Panc1 (cell line): ENCODE measurements around the gene CCDC68. TPM values are rescaled to one million over a fixed set of nuclear protein-coding genes. Genes with fewer than 3 reads are reported as not detected.

Source experiments
- ATAC-seq: fragments of 200-7000 bp; cut with Tn5 transposase; 2 replicates; pipeline ENCODE4 v1.9.1; 2020; ENCODE audit warnings: mild to moderate bottlenecking, moderate library complexity
- BruUV-seq: library from RNA; stranded (reverse); fragments of 400-500 nt; replicated peaks from 2 replicates; lab custom pipeline; 2021; lab: Mats Ljungman, UMichigan
- CTCF ChIA-PET: fragments of 300-600 bp; sonication (Branson Sonifier 250); formaldehyde crosslinking; loops from one replicate; lab custom pipeline; 2022; ENCODE audit warnings: antibody characterized with exemption; lab: Charles Lee
- POLR2A ChIA-PET: fragments of 300-600 bp; sonication (Branson Sonifier 250); formaldehyde crosslinking; loops from one replicate; lab custom pipeline; 2022; ENCODE audit warnings: antibody characterized with exemption; lab: Charles Lee
- DNase-seq: peaks from one replicate; pipeline ENCODE4 v3.0.0-alpha.2; 2010; ENCODE audit warnings: low read depth, low spot score
- H3K27ac ChIP-seq: 2 replicates; pipeline ENCODE4 v1.5.1; 2011; ENCODE audit warnings: mild to moderate bottlenecking, low read length, inconsistent platforms
- H3K27me3 ChIP-seq: fragments of 200-500 bp; sonication (Bioruptor generic); 2 replicates; pipeline ENCODE4 v1.6.0; 2014; ENCODE audit warnings: low read length, inconsistent platforms; ENCODE audit not compliant: control insufficient read depth, insufficient read depth
- H3K36me3 ChIP-seq: fragments of 200-500 bp; sonication (Bioruptor generic); 2 replicates; pipeline ENCODE4 v1.5.1; 2014; ENCODE audit warnings: inconsistent platforms, mild to moderate bottlenecking, low read length, moderate library complexity; ENCODE audit not compliant: control insufficient read depth, insufficient read depth
- H3K4me1 ChIP-seq: 2 replicates; pipeline ENCODE4 v1.5.1; 2011; ENCODE audit warnings: inconsistent platforms, mild to moderate bottlenecking, low read length, moderate library complexity; ENCODE audit not compliant: control insufficient read depth, insufficient read depth
- H3K4me3 ChIP-seq, 2 experiments: 2 replicates each; pipeline ENCODE4 v1.5.1; 2011 to 2012; ENCODE audit warnings: low read depth in 2 of 2, low read length in 2 of 2, mild to moderate bottlenecking in 2 of 2, inconsistent platforms in 1 of 2, moderate library complexity in 1 of 2
- H3K9me3 ChIP-seq: fragments of 200-500 bp; sonication (Bioruptor generic); 2 replicates; pipeline ENCODE4 v1.5.1; 2014; ENCODE audit warnings: low read depth, mild to moderate bottlenecking, inconsistent platforms, low read length, moderate library complexity; ENCODE audit not compliant: control insufficient read depth, insufficient read depth
- CTCF ChIP-seq: fragments of 450-650 bp; IDR thresholded peaks from 2 replicates; pipeline ENCODE4 v1.5.1; 2017; ENCODE audit warnings: mild to moderate bottlenecking
- POLR2AphosphoS5 ChIP-seq: IDR thresholded peaks from 2 replicates; pipeline ENCODE4 v1.6.1; 2012; ENCODE audit warnings: mild to moderate bottlenecking, low read depth, low read length, moderate library complexity
- REST ChIP-seq, 2 experiments: IDR thresholded peaks; 2 replicates each; pipeline ENCODE4 v1.6.1; 2011 to 2012; ENCODE audit warnings: low read depth in 2 of 2, control low read depth in 1 of 2, low read length in 1 of 2, mild to moderate bottlenecking in 1 of 2, moderate library complexity in 1 of 2; ENCODE audit not compliant: insufficient read depth in 1 of 2
- SIN3A ChIP-seq: IDR thresholded peaks from 2 replicates; pipeline ENCODE4 v1.6.1; 2012; ENCODE audit warnings: low read depth, mild to moderate bottlenecking, low read length, moderate library complexity, borderline replicate concordance; ENCODE audit not compliant: insufficient read depth
- TCF7L2 ChIP-seq: IDR thresholded peaks from 2 replicates; pipeline ENCODE4 v1.6.1; 2011; ENCODE audit warnings: mild to moderate bottlenecking, low read depth, low read length, inconsistent platforms
- in situ Hi-C: cut with HindIII; loops from 2 replicates; pipeline ENCODE4 v1.10.0; 2016; ENCODE audit warnings: low sequenced_read_pairs, low pct_unique_long_range_greater_than_20kb
- intact Hi-C: fragments of 100-400 bp; cut with micrococcal nuclease; formaldehyde crosslinking; loops from one replicate; pipeline ENCODE4 v1.10.0; 2022; ENCODE audit not compliant: unreplicated experiment
- total RNA-seq: library from RNA; stranded (reverse); gene quantifications from one replicate; pipeline ENCODE4 v1.2.1, GENCODE V29; 2021; ENCODE audit not compliant: unreplicated experiment

Gene CCDC68
- total RNA-seq, 1 experiment from 2014 or later, result 0.41 TPM

GRCh38 chr18:54948350-54948837 is 10.9 kb downstream of the CCDC68 start:
- Histone ChIP-seq H3K27ac (no peak overlapping the region), H3K27me3 (no peaks in the 10 kb centered on the region), H3K9me3 (no peaks in the 10 kb centered on the region), H3K4me3 (no peak overlapping the region), H3K36me3 (no peaks in the 10 kb centered on the region), H3K4me1 (no peaks in the 10 kb centered on the region; the same call in none of the 2 replicates)
- TF ChIP-seq CTCF (no peak), TCF7L2 (no peak), POLR2AphosphoS5 (no peak), SIN3A (no peak), REST (IDR thresholded peaks at IDR 0.05; ENCODE audit: insufficient read depth in 1 of 2, low read depth in 2 of 2, low read length in 1 of 2) (no peak)
- POLR2A ChIA-PET, result no interaction called here
- no TSS peak for BruUV-seq
- DNase-seq, result no peak
- CTCF ChIA-PET, result no interaction called here
- intact Hi-C loops (no loop called here), in situ Hi-C loops (no loop called here)
- ATAC-seq, result peak; percentile 43; the same call in 1 of the 2 replicates

GRCh38 chr18:54947091-54947490 is 12.2 kb downstream of the CCDC68 start:
- Histone ChIP-seq H3K4me3 (no peak overlapping the region), H3K27ac (no peak overlapping the region), H3K4me1 (no peaks in the 10 kb centered on the region; the same call in none of the 2 replicates), H3K9me3 (no peaks in the 10 kb centered on the region), H3K36me3 (no peaks in the 10 kb centered on the region), H3K27me3 (no peaks in the 10 kb centered on the region)
- in situ Hi-C loops (no loop called here), intact Hi-C loops (no loop called here)
- ATAC-seq (no peak), DNase-seq (no peak)
- BruUV-seq, result no TSS peak
- ChIA-PET CTCF (no interaction called here), POLR2A (no interaction called here)
- TF ChIP-seq TCF7L2, result no peak
- no peak for TF ChIP-seq CTCF
- no peak for TF ChIP-seq POLR2AphosphoS5
- no peak for TF ChIP-seq REST (IDR thresholded peaks at IDR 0.05; ENCODE audit: insufficient read depth in 1 of 2, low read depth in 2 of 2, low read length in 1 of 2)
- no peak for TF ChIP-seq SIN3A
